ENCODE measurements around the gene CACNA1H.

DNA sequence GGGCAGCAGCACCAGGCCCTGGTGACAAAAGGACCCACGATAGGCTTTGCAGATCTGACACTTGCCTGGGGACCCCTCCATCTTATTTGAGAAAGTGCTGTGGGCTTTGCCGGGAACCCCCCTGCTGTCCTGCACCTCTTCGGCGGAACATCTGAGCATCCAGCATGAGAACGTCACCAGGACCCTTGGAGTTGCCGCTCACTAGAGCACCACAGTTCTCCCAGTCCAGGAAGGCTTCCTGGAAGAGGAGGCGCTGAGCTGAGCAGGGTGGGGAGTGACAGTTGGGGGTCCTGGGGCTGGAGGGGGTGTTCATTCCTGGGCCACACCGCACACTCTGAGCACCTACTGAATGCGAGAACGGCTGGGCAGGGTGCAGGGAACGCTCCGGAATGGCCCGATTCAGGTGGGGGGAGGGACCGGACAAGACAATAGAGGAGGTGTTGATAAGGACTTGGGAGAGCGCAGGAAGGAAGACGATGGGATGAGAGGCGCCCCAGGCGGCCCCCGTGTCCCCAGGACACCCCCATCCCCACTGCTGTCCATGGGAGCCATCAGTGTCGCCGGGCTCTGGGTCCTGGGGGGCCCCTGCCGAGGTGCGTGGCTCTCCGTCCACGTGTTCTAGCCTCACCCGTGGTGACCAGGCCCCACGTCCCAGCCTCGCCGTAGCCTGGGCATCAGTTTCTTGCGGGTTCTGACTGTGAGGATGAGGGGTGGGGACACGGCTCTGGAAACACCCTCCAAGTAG lies 24.8 kb upstream of the CACNA1H start:
- TF ChIP-seq, protein P1, sequence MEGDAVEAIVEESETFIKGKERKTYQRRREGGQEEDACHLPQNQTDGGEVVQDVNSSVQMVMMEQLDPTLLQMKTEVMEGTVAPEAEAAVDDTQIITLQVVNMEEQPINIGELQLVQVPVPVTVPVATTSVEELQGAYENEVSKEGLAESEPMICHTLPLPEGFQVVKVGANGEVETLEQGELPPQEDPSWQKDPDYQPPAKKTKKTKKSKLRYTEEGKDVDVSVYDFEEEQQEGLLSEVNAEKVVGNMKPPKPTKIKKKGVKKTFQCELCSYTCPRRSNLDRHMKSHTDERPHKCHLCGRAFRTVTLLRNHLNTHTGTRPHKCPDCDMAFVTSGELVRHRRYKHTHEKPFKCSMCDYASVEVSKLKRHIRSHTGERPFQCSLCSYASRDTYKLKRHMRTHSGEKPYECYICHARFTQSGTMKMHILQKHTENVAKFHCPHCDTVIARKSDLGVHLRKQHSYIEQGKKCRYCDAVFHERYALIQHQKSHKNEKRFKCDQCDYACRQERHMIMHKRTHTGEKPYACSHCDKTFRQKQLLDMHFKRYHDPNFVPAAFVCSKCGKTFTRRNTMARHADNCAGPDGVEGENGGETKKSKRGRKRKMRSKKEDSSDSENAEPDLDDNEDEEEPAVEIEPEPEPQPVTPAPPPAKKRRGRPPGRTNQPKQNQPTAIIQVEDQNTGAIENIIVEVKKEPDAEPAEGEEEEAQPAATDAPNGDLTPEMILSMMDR (IDR thresholded peaks at IDR 0.05), result no peak
- no peak for TF ChIP-seq POLR2A (IDR thresholded peaks at IDR 0.05)
